Measurements from ENCODE around the gene HDAC4. TPM values are rescaled to one million over a fixed set of nuclear protein-coding genes. Genes with fewer than 3 reads are reported as not detected.

HDAC4 gene
- total and polyA plus RNA-seq, 12 donors: 3.7 to 40.0 (median 25.5) TPM

DNA sequence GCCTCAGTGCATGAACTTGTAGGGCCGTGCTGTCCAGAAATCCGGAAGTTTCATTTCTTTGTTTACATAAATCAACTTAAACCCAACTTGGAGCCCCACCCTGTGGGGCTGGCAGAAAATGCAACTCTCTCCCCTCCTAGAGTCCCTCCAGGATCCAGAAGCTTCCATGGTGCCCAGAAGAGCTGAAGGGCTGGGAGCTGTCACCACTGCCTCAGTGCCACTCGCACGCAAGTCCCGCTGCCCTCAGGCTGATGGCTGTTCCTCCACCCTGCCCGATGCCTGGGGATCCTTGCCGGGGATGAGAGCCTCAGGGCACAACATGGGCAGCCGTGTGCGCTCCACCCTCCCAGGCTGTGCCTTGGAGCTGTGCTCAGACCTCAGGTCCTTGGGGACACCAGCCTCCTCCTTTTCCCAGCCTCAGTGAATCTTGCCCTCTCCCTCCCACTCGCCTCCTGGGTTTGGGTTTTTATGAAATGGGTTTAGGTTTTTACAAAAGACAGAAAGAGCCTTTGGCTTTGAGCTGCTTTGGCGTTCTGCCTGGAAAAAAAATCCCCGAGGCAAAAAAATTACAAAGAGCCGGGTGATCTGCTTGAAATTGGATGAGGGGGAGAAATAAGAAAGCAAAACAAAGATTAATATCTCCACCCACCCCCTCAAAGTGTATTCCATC, 397.7 kb downstream of the HDAC4 start:
- TF ChIP-seq, protein P1, sequence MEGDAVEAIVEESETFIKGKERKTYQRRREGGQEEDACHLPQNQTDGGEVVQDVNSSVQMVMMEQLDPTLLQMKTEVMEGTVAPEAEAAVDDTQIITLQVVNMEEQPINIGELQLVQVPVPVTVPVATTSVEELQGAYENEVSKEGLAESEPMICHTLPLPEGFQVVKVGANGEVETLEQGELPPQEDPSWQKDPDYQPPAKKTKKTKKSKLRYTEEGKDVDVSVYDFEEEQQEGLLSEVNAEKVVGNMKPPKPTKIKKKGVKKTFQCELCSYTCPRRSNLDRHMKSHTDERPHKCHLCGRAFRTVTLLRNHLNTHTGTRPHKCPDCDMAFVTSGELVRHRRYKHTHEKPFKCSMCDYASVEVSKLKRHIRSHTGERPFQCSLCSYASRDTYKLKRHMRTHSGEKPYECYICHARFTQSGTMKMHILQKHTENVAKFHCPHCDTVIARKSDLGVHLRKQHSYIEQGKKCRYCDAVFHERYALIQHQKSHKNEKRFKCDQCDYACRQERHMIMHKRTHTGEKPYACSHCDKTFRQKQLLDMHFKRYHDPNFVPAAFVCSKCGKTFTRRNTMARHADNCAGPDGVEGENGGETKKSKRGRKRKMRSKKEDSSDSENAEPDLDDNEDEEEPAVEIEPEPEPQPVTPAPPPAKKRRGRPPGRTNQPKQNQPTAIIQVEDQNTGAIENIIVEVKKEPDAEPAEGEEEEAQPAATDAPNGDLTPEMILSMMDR (IDR thresholded peaks at IDR 0.05): no peak
- 65 to 66% methylated on average over 13 of the region's 13 CpGs for WGBS, 2 donors
- no peak for DNase-seq

DNA sequence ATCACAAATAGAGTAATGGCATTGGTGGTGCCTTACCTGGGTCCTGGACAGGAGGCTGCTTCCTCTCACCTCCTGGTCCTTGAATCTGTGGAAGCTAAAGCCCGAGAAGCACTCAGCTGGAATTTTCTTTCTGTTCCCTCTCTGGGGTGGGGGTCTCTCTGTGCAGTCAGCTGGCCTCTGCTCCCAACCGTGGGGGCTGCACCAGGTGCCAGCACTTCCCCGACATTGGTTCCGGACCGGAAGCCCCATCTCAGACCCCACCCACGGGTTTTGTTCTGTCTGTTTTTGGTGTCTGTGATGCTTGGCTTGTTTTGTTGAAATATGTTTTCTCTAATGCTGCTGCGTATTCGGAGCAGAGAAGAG, 398.2 kb downstream of the HDAC4 start:
- DNase-seq: no peak
- Histone ChIP-seq H3K4me3 (peak overlapping the region in 3 of 10 donors; percentile 9 to 22 (median 14)), H3K27ac (peak overlapping the region in 3 of 10 donors; percentile 41 to 51 (median 48)), H3K4me1 (peaks cover 0 to 7% (median 0%) of the 10 kb centered on the region in 9 donors), H3K36me3 (no peaks in the 10 kb centered on the region), H3K27me3 (peaks cover 0 to 35% (median 12%) of the 10 kb centered on the region in 7 donors), H3K9me3 (peaks cover 0 to 16% (median 6%) of the 10 kb centered on the region in 11 donors)
- 64 to 69% methylated on average over 8 of the region's 8 CpGs for WGBS, 2 donors
- intact Hi-C loops (cut with DNase I): no loop called here
- TF ChIP-seq, protein P1 (IDR thresholded peaks at IDR 0.05): no peak
- no peak for ATAC-seq

More for the DNA sequence above, 397.7 kb downstream of the HDAC4 start:
- Histone ChIP-seq H3K36me3 (no peaks in the 10 kb centered on the region), H3K9me3 (peaks cover 0 to 16% (median 6%) of the 10 kb centered on the region in 11 donors), H3K4me3 (peak overlapping the region in 6 of 10 donors; percentile 9 to 28 (median 22)), H3K27ac (peak overlapping the region in 5 of 10 donors; percentile 26 to 51 (median 41)), H3K4me1 (peaks cover 0 to 7% (median 0%) of the 10 kb centered on the region in 9 donors), H3K27me3 (peaks cover 0 to 40% (median 16%) of the 10 kb centered on the region in 7 donors)
- intact Hi-C loops (cut with DNase I): loop anchor here in 1 of 10 donors (1.0 kb wide), 1 partner anchor 49 kb away; no protein-coding TSS in a partner anchor
- peak in 5 of 8 donors; percentile 16 to 73 (median 59) for ATAC-seq

DNA sequence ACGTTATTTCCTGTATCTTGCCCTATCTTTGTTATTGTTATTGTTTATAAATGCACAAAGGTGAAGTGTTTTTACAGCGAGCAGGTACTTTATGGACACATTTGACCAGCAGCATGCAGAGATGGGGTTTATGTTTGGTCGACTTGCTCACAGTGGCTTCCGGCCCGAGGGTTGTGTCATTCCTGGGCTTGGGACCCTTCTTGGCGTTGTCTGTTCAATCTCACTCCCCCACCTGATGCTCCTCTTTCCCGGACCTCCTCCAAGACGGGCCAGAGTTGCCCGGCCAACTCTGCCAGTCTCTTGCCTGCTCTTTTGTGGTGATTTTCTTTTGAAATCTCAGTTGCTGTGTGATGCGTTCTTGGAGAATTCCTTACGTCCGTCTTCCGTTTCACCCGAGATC, 399.0 kb downstream of the HDAC4 start:
- Histone ChIP-seq H3K36me3 (no peaks in the 10 kb centered on the region), H3K27ac (no peak overlapping the region), H3K9me3 (peaks cover 0 to 16% (median 6%) of the 10 kb centered on the region in 11 donors), H3K4me3 (no peak overlapping the region), H3K27me3 (peaks cover 0 to 27% (median 10%) of the 10 kb centered on the region in 7 donors), H3K4me1 (peaks cover 0 to 9% (median 0%) of the 10 kb centered on the region in 9 donors)
- TF ChIP-seq, protein P1 (IDR thresholded peaks at IDR 0.05): no peak
- WGBS, 2 donors: 83 to 90% methylated on average over 14 of the region's 14 CpGs
- DNase-seq (no peak), ATAC-seq (no peak)
- intact Hi-C loops (cut with DNase I): no loop called here

DNA sequence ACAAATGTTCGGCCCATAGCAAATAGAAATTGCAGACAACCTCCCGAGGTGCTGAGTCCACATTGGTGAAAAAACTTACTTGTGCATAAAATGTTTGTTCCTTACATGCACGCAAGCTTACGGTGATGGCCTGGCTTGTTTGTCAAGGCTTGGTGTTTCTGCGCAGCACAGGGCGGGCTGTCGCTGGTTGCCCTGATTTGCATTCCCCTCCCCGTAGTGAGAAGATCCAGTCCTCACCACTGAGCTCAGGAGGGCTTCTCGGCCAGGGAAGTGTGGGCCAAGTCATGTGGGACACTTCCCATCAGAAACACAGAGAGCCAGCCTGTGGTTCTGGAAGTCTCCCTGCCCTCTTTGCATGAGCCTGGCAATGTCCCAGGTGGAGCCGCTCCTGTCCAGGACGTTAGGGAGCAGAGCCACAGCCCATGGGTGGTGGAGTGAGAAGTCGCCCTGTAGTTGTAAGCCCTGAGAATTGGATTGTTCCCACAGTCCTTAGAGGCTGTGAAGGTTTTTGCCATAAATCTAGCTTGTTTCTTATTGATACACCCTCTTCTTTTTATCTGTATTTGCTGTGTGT, 400.2 kb downstream of the HDAC4 start:
- Histone ChIP-seq H3K27ac (no peak overlapping the region), H3K9me3 (peaks cover 0 to 18% (median 6%) of the 10 kb centered on the region in 11 donors), H3K4me1 (peaks cover 0 to 9% (median 0%) of the 10 kb centered on the region in 9 donors), H3K27me3 (peaks cover 0 to 18% (median 8%) of the 10 kb centered on the region in 7 donors), H3K36me3 (no peaks in the 10 kb centered on the region), H3K4me3 (no peak overlapping the region)
- WGBS, 2 donors: 90 to 91% methylated on average over 12 of the region's 12 CpGs
- TF ChIP-seq, protein P1 (IDR thresholded peaks at IDR 0.05): no peak
- ATAC-seq: no peak
- intact Hi-C loops (cut with DNase I): no loop called here
- DNase-seq: no peak
